ENCODE measurements around the gene MYBPC3.

DNA sequence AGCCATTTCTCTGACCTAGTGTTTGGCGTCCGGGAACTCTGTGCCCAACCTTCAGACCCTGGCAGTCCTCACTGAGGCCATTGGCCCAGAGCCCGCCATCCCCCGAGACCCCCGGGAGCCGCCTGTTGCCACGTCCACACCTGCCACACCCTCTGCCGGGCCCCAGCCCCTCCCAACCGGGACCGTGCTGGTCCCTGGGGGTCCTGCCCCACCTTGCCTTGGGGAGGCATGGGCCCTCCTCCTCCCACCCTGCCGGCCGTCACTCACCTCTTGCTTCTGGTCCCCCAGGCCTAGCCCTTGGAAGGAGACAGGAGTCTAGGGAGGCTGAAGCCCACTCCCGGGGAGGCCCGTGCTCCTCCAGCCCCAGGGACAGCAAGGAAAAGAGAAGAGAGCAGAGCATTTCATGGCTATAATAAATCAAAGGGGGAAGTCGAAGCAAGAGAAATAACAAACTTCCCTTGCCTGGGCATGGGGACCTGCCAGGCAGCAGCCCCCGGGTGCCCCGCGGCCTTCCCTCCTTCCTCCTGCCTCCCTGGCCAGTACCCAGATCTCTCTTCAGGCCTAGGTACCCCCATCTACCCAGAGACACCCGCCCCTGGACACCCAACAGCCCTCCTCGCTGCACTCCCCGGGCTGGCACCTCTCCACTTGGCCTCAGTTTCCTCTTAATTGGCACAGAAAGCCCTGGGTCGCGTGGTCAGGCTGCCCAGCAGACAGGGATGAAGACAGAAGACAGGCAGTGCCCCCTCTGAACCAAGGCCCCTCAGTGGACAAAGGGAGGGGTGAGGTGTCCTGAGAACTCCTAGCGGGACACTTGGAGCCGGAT, 42.9 kb upstream of the MYBPC3 start:
- TF ChIP-seq, protein P1, sequence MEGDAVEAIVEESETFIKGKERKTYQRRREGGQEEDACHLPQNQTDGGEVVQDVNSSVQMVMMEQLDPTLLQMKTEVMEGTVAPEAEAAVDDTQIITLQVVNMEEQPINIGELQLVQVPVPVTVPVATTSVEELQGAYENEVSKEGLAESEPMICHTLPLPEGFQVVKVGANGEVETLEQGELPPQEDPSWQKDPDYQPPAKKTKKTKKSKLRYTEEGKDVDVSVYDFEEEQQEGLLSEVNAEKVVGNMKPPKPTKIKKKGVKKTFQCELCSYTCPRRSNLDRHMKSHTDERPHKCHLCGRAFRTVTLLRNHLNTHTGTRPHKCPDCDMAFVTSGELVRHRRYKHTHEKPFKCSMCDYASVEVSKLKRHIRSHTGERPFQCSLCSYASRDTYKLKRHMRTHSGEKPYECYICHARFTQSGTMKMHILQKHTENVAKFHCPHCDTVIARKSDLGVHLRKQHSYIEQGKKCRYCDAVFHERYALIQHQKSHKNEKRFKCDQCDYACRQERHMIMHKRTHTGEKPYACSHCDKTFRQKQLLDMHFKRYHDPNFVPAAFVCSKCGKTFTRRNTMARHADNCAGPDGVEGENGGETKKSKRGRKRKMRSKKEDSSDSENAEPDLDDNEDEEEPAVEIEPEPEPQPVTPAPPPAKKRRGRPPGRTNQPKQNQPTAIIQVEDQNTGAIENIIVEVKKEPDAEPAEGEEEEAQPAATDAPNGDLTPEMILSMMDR (IDR thresholded peaks at IDR 0.05) = no peak
- no peak for TF ChIP-seq POLR2AphosphoS5 (IDR thresholded peaks at IDR 0.05)
- TF ChIP-seq POLR2A (IDR thresholded peaks at IDR 0.05) = no peak
